GM19099 (cell line): ENCODE results near the gene CLDN20.

ENCODE experiments used
- POLR2A ChIP-seq: IDR thresholded peaks from 3 replicates; pipeline ENCODE4 v1.6.1; 2011; ENCODE audit warnings: low read depth; ENCODE audit not compliant: insufficient read length; ENCODE audit errors: extremely low read depth

The CLDN20 gene

GRCh38 chr6:155275808-155276480, 12.1 kb downstream of the CLDN20 start:
- TF ChIP-seq POLR2A, result no peak

- no peak for TF ChIP-seq POLR2A
Observed at GRCh38 chr6:155276638-155277037, 12.8 kb downstream of the CLDN20 start.

- TF ChIP-seq POLR2A, result no peak
Observed at GRCh38 chr6:155278319-155279049, 14.7 kb downstream of the CLDN20 start.

- no peak for TF ChIP-seq POLR2A
Observed at GRCh38 chr6:155284775-155285174, 21.0 kb downstream of the CLDN20 start.

- no peak for TF ChIP-seq POLR2A
Observed at GRCh38 chr6:155287762-155288161, 23.9 kb downstream of the CLDN20 start.

- no peak for TF ChIP-seq POLR2A
Observed at GRCh38 chr6:155290491-155290890, 26.7 kb downstream of the CLDN20 start.

GRCh38 chr6:155291291-155291690, 27.5 kb downstream of the CLDN20 start:
- TF ChIP-seq POLR2A, result no peak

- TF ChIP-seq POLR2A, result no peak
Observed at GRCh38 chr6:155292711-155293110, 28.9 kb downstream of the CLDN20 start.

GRCh38 chr6:155297669-155298068, 33.9 kb downstream of the CLDN20 start:
- TF ChIP-seq POLR2A, result no peak

- no peak for TF ChIP-seq POLR2A
Observed at GRCh38 chr6:155301867-155302266, 38.1 kb downstream of the CLDN20 start.

- no peak for TF ChIP-seq POLR2A
Observed at GRCh38 chr6:155303361-155303870, 39.6 kb downstream of the CLDN20 start.

- TF ChIP-seq POLR2A, result no peak
Observed at GRCh38 chr6:155306958-155307357, 43.1 kb downstream of the CLDN20 start.

GRCh38 chr6:155309150-155309549, 45.3 kb downstream of the CLDN20 start:
- TF ChIP-seq POLR2A, result no peak

GRCh38 chr6:155310596-155310995, 46.8 kb downstream of the CLDN20 start:
- no peak for TF ChIP-seq POLR2A

- TF ChIP-seq POLR2A, result no peak
Observed at GRCh38 chr6:155311086-155311485, 47.3 kb downstream of the CLDN20 start.

- TF ChIP-seq POLR2A, result no peak
Observed at GRCh38 chr6:155311583-155311982, 47.8 kb downstream of the CLDN20 start.
